Measurements from ENCODE around the gene CNTNAP3B.
"Not testable (repeated sequence)": the region's sequence is repeated elsewhere in the genome, so short reads cannot be mapped to it uniquely, and the experiment has no call there.

CNTNAP3B gene

DNA sequence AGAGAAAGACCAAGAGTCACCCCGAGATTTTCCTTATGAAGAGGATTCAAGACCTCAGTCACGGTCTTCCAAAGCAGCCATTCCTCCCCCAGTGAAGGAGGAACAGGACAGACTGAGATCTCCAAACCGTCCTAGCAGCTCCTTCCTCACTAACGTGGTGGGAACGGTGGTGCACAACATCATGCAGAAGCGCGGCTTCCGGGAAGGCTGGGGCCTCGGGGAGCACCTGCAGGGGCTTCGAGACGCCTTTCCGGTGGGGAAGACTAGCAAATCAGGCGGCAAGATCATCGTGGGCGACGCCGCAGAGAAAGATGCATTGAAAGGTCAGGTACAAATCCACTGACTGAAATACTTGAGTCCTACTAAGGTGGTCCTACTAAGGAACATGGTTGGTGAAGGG, 154.3 kb downstream of the CNTNAP3B start:
- H3K27ac ChIP-seq (ENCODE audit: insufficient read depth in 1 of 2, low read depth in 1 of 2, low read length in 2 of 2, poor library complexity in 1 of 2, severe bottlenecking in 2 of 2); H3K27me3 ChIP-seq (replicated peaks in 2 of 5; ENCODE audit: control insufficient read depth in 4 of 5, insufficient read depth in 5 of 5, low read length in 4 of 5); CTCF ChIA-PET; POLR2A ChIA-PET; H3K9me3 ChIP-seq (ENCODE audit: control extremely low read depth in 1 of 5, control insufficient read depth in 4 of 5, insufficient read depth in 2 of 5, low read depth in 1 of 5, low read length in 4 of 5); DNase-seq; H3K36me3 ChIP-seq (ENCODE audit: control insufficient read depth in 4 of 4, insufficient read depth in 4 of 4, low read length in 3 of 4); H3K4me3 ChIP-seq (ENCODE audit: control insufficient read depth in 1 of 7, extremely low read depth in 1 of 7, insufficient read depth in 4 of 7, low read depth in 2 of 7, low read length in 6 of 7); H3K4me1 ChIP-seq (ENCODE audit: control extremely low read depth in 1 of 4, control insufficient read depth in 4 of 4, insufficient read depth in 4 of 4, low read length in 3 of 4): not testable (repeated sequence)
- WGBS (ENCODE audit: insufficient coverage): no CpG with 5 or more reads among the region's 17 CpGs

DNA sequence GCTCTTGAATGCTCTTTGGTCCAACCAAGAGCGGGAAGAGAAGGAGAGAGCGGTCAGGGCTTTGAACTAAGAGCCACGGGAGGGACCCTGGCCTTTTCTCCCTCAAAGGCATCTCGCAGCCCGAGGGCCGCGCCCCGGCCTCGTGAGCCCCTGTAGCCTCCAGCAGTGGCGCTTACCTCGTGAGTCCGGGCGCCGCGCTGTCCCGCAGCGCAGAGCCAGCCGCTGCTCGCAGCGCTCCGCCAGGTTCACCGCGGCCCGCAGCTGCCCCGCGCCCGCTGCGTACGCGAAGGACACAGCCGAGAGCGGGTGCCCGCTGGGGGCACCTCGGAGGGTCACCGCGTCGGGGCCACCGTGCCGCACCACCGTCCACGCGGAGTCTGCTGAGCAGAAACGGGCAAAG, 176.2 kb downstream of the CNTNAP3B start:
- DNase-seq; POLR2A ChIA-PET; H3K4me1 ChIP-seq (ENCODE audit: control extremely low read depth in 1 of 4, control insufficient read depth in 4 of 4, insufficient read depth in 4 of 4, low read length in 3 of 4); CTCF ChIA-PET; H3K27me3 ChIP-seq (replicated peaks in 2 of 5; ENCODE audit: control insufficient read depth in 4 of 5, insufficient read depth in 5 of 5, low read length in 4 of 5); H3K36me3 ChIP-seq (ENCODE audit: control insufficient read depth in 4 of 4, insufficient read depth in 4 of 4, low read length in 3 of 4); H3K9me3 ChIP-seq (ENCODE audit: control extremely low read depth in 1 of 5, control insufficient read depth in 4 of 5, insufficient read depth in 2 of 5, low read depth in 1 of 5, low read length in 4 of 5); H3K27ac ChIP-seq (ENCODE audit: insufficient read depth in 1 of 2, low read depth in 1 of 2, low read length in 2 of 2, poor library complexity in 1 of 2, severe bottlenecking in 2 of 2); H3K4me3 ChIP-seq (ENCODE audit: control insufficient read depth in 1 of 7, extremely low read depth in 1 of 7, insufficient read depth in 4 of 7, low read depth in 2 of 7, low read length in 6 of 7): not testable (repeated sequence)
- WGBS (ENCODE audit: insufficient coverage): 17% methylated on average over 12 of the region's 43 CpGs

DNA sequence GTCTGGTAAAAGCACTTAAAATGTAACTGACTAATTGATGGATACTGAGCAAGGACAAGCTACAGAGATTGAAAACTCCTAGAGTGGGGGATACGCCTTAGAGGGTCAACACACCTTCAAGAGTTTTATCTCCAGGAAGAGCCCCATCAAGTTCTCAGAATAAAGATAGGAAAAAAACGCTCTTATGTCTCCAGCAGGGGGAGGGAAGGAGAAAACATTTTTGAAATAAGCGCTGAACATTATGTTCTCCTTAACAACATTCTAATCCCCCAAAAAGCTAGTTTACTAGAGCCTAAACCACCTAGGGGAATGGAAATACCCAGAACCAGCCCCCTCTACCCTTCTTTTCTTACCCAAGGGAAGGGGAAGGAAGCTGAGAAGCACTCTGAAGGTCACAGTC, 187.5 kb downstream of the CNTNAP3B start:
- POLR2A ChIA-PET; H3K4me1 ChIP-seq (ENCODE audit: control extremely low read depth in 1 of 4, control insufficient read depth in 4 of 4, insufficient read depth in 4 of 4, low read length in 3 of 4); H3K27me3 ChIP-seq (replicated peaks in 2 of 5; ENCODE audit: control insufficient read depth in 4 of 5, insufficient read depth in 5 of 5, low read length in 4 of 5); H3K9me3 ChIP-seq (ENCODE audit: control extremely low read depth in 1 of 5, control insufficient read depth in 4 of 5, insufficient read depth in 2 of 5, low read depth in 1 of 5, low read length in 4 of 5); DNase-seq; H3K4me3 ChIP-seq (ENCODE audit: control insufficient read depth in 1 of 7, extremely low read depth in 1 of 7, insufficient read depth in 4 of 7, low read depth in 2 of 7, low read length in 6 of 7); H3K36me3 ChIP-seq (ENCODE audit: control insufficient read depth in 4 of 4, insufficient read depth in 4 of 4, low read length in 3 of 4); H3K27ac ChIP-seq (ENCODE audit: insufficient read depth in 1 of 2, low read depth in 1 of 2, low read length in 2 of 2, poor library complexity in 1 of 2, severe bottlenecking in 2 of 2); CTCF ChIA-PET: not testable (repeated sequence)
- no CpG with 5 or more reads among the region's 3 CpGs for WGBS (ENCODE audit: insufficient coverage)

DNA sequence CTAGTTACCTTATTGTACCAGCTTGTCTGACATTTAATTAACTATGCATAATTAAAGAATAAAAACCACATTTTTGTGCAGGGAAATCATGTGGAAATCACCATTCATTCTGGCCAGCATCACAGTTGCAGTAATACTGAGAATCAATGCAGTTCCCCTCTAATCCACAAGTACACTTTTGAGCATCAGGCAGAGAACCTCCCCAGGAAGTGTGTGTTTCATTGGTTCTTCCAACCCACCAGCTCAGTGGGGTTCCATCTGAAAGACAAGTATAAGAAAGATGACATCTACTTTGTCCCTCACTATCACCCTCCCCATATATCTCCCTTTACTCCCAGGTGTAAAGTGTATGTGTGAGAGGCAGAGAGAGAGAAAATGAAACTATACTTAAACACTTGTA, 191.1 kb downstream of the CNTNAP3B start:
- H3K27ac ChIP-seq (ENCODE audit: insufficient read depth in 1 of 2, low read depth in 1 of 2, low read length in 2 of 2, poor library complexity in 1 of 2, severe bottlenecking in 2 of 2); H3K36me3 ChIP-seq (ENCODE audit: control insufficient read depth in 4 of 4, insufficient read depth in 4 of 4, low read length in 3 of 4); H3K4me1 ChIP-seq (ENCODE audit: control extremely low read depth in 1 of 4, control insufficient read depth in 4 of 4, insufficient read depth in 4 of 4, low read length in 3 of 4); POLR2A ChIA-PET; CTCF ChIA-PET; H3K9me3 ChIP-seq (ENCODE audit: control extremely low read depth in 1 of 5, control insufficient read depth in 4 of 5, insufficient read depth in 2 of 5, low read depth in 1 of 5, low read length in 4 of 5); DNase-seq; H3K4me3 ChIP-seq (ENCODE audit: control insufficient read depth in 1 of 7, extremely low read depth in 1 of 7, insufficient read depth in 4 of 7, low read depth in 2 of 7, low read length in 6 of 7); H3K27me3 ChIP-seq (replicated peaks in 2 of 5; ENCODE audit: control insufficient read depth in 4 of 5, insufficient read depth in 5 of 5, low read length in 4 of 5): not testable (repeated sequence)

DNA sequence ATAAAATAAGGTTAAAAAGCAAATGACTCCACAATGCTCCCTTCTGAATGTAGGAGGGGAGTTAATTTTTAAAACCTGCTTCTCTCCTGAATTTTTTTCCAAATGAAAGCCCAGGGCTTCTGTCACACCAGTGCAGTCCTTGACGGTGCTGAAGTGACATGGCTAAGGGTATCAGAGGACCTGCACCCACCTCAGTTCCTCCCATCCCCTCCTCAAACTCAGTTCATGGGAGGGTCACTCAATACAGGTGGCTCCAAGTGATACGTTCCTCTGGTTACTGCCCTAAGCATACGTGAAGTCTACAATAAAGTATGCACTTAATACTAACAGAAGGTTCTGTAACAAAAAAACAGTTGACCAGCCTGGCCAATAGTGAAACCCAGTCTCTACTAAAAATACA, 193.5 kb downstream of the CNTNAP3B start:
- H3K9me3 ChIP-seq (ENCODE audit: control extremely low read depth in 1 of 5, control insufficient read depth in 4 of 5, insufficient read depth in 2 of 5, low read depth in 1 of 5, low read length in 4 of 5); POLR2A ChIA-PET; CTCF ChIA-PET; H3K27me3 ChIP-seq (replicated peaks in 2 of 5; ENCODE audit: control insufficient read depth in 4 of 5, insufficient read depth in 5 of 5, low read length in 4 of 5); H3K36me3 ChIP-seq (ENCODE audit: control insufficient read depth in 4 of 4, insufficient read depth in 4 of 4, low read length in 3 of 4); H3K4me3 ChIP-seq (ENCODE audit: control insufficient read depth in 1 of 7, extremely low read depth in 1 of 7, insufficient read depth in 4 of 7, low read depth in 2 of 7, low read length in 6 of 7); H3K4me1 ChIP-seq (ENCODE audit: control extremely low read depth in 1 of 4, control insufficient read depth in 4 of 4, insufficient read depth in 4 of 4, low read length in 3 of 4); H3K27ac ChIP-seq (ENCODE audit: insufficient read depth in 1 of 2, low read depth in 1 of 2, low read length in 2 of 2, poor library complexity in 1 of 2, severe bottlenecking in 2 of 2); DNase-seq: not testable (repeated sequence)
- no CpG with 5 or more reads among the region's 3 CpGs for WGBS (ENCODE audit: insufficient coverage)

DNA sequence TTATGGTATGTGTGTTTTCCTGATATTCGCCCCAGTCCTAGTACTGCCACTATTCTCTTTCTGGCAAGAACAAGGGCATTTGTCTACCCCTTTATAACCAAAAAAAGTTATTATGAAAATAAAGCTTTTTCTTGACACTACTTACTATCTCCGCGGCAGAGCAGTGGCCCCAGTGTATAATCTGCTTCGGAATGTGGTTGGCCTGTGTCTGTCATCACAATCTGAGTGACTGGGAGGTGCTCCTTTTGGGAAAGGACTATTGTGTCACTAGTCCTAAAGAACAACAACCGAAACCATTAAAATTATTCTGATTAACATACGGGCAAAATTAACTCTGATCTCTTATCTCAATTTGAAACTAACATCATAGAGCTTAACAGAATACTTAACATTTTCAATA, 200.1 kb downstream of the CNTNAP3B start:
- H3K36me3 ChIP-seq (ENCODE audit: control insufficient read depth in 4 of 4, insufficient read depth in 4 of 4, low read length in 3 of 4); H3K27ac ChIP-seq (ENCODE audit: insufficient read depth in 1 of 2, low read depth in 1 of 2, low read length in 2 of 2, poor library complexity in 1 of 2, severe bottlenecking in 2 of 2); H3K4me1 ChIP-seq (ENCODE audit: control extremely low read depth in 1 of 4, control insufficient read depth in 4 of 4, insufficient read depth in 4 of 4, low read length in 3 of 4); POLR2A ChIA-PET; H3K9me3 ChIP-seq (ENCODE audit: control extremely low read depth in 1 of 5, control insufficient read depth in 4 of 5, insufficient read depth in 2 of 5, low read depth in 1 of 5, low read length in 4 of 5); CTCF ChIA-PET; H3K4me3 ChIP-seq (ENCODE audit: control insufficient read depth in 1 of 7, extremely low read depth in 1 of 7, insufficient read depth in 4 of 7, low read depth in 2 of 7, low read length in 6 of 7); DNase-seq; H3K27me3 ChIP-seq (replicated peaks in 2 of 5; ENCODE audit: control insufficient read depth in 4 of 5, insufficient read depth in 5 of 5, low read length in 4 of 5): not testable (repeated sequence)
- no CpG with 5 or more reads among the region's 6 CpGs for WGBS (ENCODE audit: insufficient coverage)

DNA sequence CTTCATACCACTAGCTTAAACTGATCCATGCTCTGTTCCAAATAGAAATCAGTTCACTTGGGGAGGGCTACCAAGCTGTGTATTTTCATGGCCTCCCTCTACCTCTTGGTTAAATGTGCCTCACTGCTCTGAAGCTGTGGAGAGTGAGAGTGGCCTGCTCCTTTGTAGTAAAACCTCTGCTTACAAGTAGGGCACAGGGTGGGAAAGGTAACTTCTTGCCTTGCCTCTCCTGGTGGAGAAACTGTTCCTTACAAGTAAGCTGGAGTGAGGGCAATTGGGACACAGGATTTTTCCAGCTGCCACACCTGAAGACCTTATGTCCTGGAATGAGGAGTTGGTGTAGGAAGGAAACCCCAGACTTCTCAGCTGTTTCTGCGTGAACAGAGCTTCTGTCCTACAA, 211.9 kb downstream of the CNTNAP3B start:
- DNase-seq; H3K36me3 ChIP-seq (ENCODE audit: control insufficient read depth in 4 of 4, insufficient read depth in 4 of 4, low read length in 3 of 4); CTCF ChIA-PET; POLR2A ChIA-PET; H3K4me3 ChIP-seq (ENCODE audit: control insufficient read depth in 1 of 7, extremely low read depth in 1 of 7, insufficient read depth in 4 of 7, low read depth in 2 of 7, low read length in 6 of 7); H3K4me1 ChIP-seq (ENCODE audit: control extremely low read depth in 1 of 4, control insufficient read depth in 4 of 4, insufficient read depth in 4 of 4, low read length in 3 of 4); H3K27ac ChIP-seq (ENCODE audit: insufficient read depth in 1 of 2, low read depth in 1 of 2, low read length in 2 of 2, poor library complexity in 1 of 2, severe bottlenecking in 2 of 2); H3K9me3 ChIP-seq (ENCODE audit: control extremely low read depth in 1 of 5, control insufficient read depth in 4 of 5, insufficient read depth in 2 of 5, low read depth in 1 of 5, low read length in 4 of 5); H3K27me3 ChIP-seq (replicated peaks in 2 of 5; ENCODE audit: control insufficient read depth in 4 of 5, insufficient read depth in 5 of 5, low read length in 4 of 5): not testable (repeated sequence)
- WGBS (ENCODE audit: insufficient coverage): no CpG with 5 or more reads among the region's 1 CpG

DNA sequence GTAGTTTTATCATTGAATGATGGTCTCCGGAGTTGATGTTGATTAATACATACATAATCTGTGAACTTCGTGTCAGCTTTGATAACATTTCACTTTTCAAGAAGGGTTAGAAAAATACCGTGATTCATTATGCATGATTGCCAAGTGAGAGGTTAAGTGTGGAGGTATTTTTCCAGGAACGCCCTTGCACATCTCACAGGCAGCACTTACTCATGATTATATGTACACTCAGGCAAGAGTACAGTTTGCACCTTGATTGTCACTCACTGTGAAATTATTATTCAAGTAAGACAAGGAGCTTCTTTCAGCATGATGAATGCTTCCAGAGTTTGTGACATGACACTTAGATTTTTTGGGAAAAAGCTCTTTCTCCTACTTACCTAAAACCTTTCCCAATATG, 223.7 kb downstream of the CNTNAP3B start:
- H3K27ac ChIP-seq (ENCODE audit: insufficient read depth in 1 of 2, low read depth in 1 of 2, low read length in 2 of 2, poor library complexity in 1 of 2, severe bottlenecking in 2 of 2); CTCF ChIA-PET; H3K9me3 ChIP-seq (ENCODE audit: control extremely low read depth in 1 of 5, control insufficient read depth in 4 of 5, insufficient read depth in 2 of 5, low read depth in 1 of 5, low read length in 4 of 5); H3K36me3 ChIP-seq (ENCODE audit: control insufficient read depth in 4 of 4, insufficient read depth in 4 of 4, low read length in 3 of 4); POLR2A ChIA-PET; DNase-seq; H3K4me3 ChIP-seq (ENCODE audit: control insufficient read depth in 1 of 7, extremely low read depth in 1 of 7, insufficient read depth in 4 of 7, low read depth in 2 of 7, low read length in 6 of 7); H3K27me3 ChIP-seq (replicated peaks in 2 of 5; ENCODE audit: control insufficient read depth in 4 of 5, insufficient read depth in 5 of 5, low read length in 4 of 5); H3K4me1 ChIP-seq (ENCODE audit: control extremely low read depth in 1 of 4, control insufficient read depth in 4 of 4, insufficient read depth in 4 of 4, low read length in 3 of 4): not testable (repeated sequence)
- WGBS (ENCODE audit: insufficient coverage): no CpG with 5 or more reads among the region's 4 CpGs

Measured in common myeloid progenitor, CD34-positive (primary cell).